GM12878 (cell line): Measurements from ENCODE around the gene KLHL18.

ENCODE experiments used
- CBFB ChIP-seq: IDR thresholded peaks from 2 replicates; pipeline ENCODE4 v1.6.1; 2016; ENCODE audit warnings: antibody characterized with exemption, low read depth
- CBX3 ChIP-seq: fragments of 200-600 bp; sonication (generic); IDR thresholded peaks from 2 replicates; pipeline ENCODE4 v1.6.1; 2016; ENCODE audit warnings: low read depth, borderline replicate concordance
- CTCF ChIP-seq, 3 experiments: IDR thresholded peaks in 2 of 3; conservative IDR thresholded peaks in 1 of 3; 2 replicates each; pipeline ENCODE4 v1.5.1; 2011; ENCODE audit warnings: low read depth in 3 of 3, low read length in 3 of 3, mild to moderate bottlenecking in 3 of 3, control low read depth in 2 of 3, moderate library complexity in 2 of 3, inconsistent platforms in 1 of 3, mixed read lengths in 1 of 3; ENCODE audit not compliant: control insufficient read depth in 2 of 3, insufficient read depth in 1 of 3; ENCODE audit errors: extremely low read depth in 1 of 3
- DPF2 ChIP-seq: fragments of 450-650 bp; IDR thresholded peaks from 2 replicates; pipeline ENCODE4 v1.6.1; 2017; ENCODE audit warnings: mild to moderate bottlenecking
- NR2C2 ChIP-seq: IDR thresholded peaks from 2 replicates; pipeline ENCODE4 v1.6.1; 2011; ENCODE audit warnings: borderline replicate concordance, low read depth; ENCODE audit not compliant: control insufficient read depth, insufficient read length
- POLR2A ChIP-seq: IDR thresholded peaks from 2 replicates; pipeline ENCODE4 v1.6.1; 2011; ENCODE audit warnings: low read depth, mild to moderate bottlenecking, low read length
- POLR2AphosphoS5 ChIP-seq: IDR thresholded peaks from 2 replicates; pipeline ENCODE4 v1.6.1; 2011; ENCODE audit warnings: mild to moderate bottlenecking, low read length, inconsistent platforms
- RAD21 ChIP-seq: IDR thresholded peaks from 2 replicates; pipeline ENCODE4 v1.6.1; 2011; ENCODE audit warnings: mild to moderate bottlenecking, low read depth, low read length, moderate library complexity; ENCODE audit not compliant: insufficient read depth
- RCOR1 ChIP-seq: conservative IDR thresholded peaks from 2 replicates; pipeline ENCODE4 v1.6.1; 2012; ENCODE audit warnings: low read depth, low read length, improper control_type of control experiment
- RFX5 ChIP-seq: IDR thresholded peaks from 2 replicates; pipeline ENCODE4 v1.6.1; 2011; ENCODE audit warnings: low read depth, low read length, improper control_type of control experiment
- TF ChIP-seq, protein P1 (sequence below): fragments of 450-650 bp; IDR thresholded peaks from 2 replicates; pipeline ENCODE4 v1.6.1; 2016; ENCODE audit warnings: mild to moderate bottlenecking, moderate library complexity, borderline replicate concordance

GRCh38 chr3:47378869-47379268 is 96.1 kb downstream of the KLHL18 start:
- TF ChIP-seq CTCF (IDR thresholded peaks at IDR 0.05 in 2 of 3, conservative IDR thresholded peaks at IDR 0.05 in 1 of 3; ENCODE audit: control insufficient read depth in 2 of 3, extremely low read depth in 1 of 3, insufficient read depth in 1 of 3, low read depth in 3 of 3, low read length in 3 of 3) (no peak), RCOR1 (no peak), POLR2A (no peak), RAD21 (no peak), CBFB (no peak), DPF2 (no peak), CBX3 (no peak), NR2C2 (no peak), POLR2AphosphoS5 (no peak), RFX5 (no peak)
- TF ChIP-seq, protein P1, sequence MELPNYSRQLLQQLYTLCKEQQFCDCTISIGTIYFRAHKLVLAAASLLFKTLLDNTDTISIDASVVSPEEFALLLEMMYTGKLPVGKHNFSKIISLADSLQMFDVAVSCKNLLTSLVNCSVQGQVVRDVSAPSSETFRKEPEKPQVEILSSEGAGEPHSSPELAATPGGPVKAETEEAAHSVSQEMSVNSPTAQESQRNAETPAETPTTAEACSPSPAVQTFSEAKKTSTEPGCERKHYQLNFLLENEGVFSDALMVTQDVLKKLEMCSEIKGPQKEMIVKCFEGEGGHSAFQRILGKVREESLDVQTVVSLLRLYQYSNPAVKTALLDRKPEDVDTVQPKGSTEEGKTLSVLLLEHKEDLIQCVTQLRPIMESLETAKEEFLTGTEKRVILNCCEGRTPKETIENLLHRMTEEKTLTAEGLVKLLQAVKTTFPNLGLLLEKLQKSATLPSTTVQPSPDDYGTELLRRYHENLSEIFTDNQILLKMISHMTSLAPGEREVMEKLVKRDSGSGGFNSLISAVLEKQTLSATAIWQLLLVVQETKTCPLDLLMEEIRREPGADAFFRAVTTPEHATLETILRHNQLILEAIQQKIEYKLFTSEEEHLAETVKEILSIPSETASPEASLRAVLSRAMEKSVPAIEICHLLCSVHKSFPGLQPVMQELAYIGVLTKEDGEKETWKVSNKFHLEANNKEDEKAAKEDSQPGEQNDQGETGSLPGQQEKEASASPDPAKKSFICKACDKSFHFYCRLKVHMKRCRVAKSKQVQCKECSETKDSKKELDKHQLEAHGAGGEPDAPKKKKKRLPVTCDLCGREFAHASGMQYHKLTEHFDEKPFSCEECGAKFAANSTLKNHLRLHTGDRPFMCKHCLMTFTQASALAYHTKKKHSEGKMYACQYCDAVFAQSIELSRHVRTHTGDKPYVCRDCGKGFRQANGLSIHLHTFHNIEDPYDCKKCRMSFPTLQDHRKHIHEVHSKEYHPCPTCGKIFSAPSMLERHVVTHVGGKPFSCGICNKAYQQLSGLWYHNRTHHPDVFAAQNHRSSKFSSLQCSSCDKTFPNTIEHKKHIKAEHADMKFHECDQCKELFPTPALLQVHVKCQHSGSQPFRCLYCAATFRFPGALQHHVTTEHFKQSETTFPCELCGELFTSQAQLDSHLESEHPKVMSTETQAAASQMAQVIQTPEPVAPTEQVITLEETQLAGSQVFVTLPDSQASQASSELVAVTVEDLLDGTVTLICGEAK = no peak
